HFFc6 (cell line): ENCODE measurements around the gene MYO3B. TPM values are rescaled to one million over a fixed set of nuclear protein-coding genes. Genes with fewer than 3 reads are reported as not detected.

Experiments
- DNase-seq: peaks from one replicate; pipeline ENCODE4 v3.0.0-alpha.2; 2018
- H3K27ac Mint-ChIP-seq: 2 replicates; pipeline ENCODE4 v1.8.0; 2020; ENCODE audit warnings: mild to moderate bottlenecking, mixed read lengths
- H3K27me3 Mint-ChIP-seq: 2 replicates; pipeline ENCODE4 v1.8.0; 2021; ENCODE audit warnings: mild to moderate bottlenecking, moderate library complexity, mixed read lengths; ENCODE audit not compliant: insufficient read depth
- H3K36me3 Mint-ChIP-seq: 2 replicates; pipeline ENCODE4 v1.8.0; 2021; ENCODE audit warnings: low read depth, mixed read lengths
- H3K4me1 Mint-ChIP-seq: 2 replicates; pipeline ENCODE4 v1.8.0; 2020; ENCODE audit warnings: low read depth, mixed read lengths
- H3K4me3 Mint-ChIP-seq: 2 replicates; pipeline ENCODE4 v1.8.0; 2020; ENCODE audit warnings: mild to moderate bottlenecking, moderate library complexity, mixed read lengths
- H3K9me3 Mint-ChIP-seq: 2 replicates; pipeline ENCODE4 v1.8.0; 2020; ENCODE audit warnings: mild to moderate bottlenecking, mixed read lengths
- CTCF ChIP-seq: fragments of 200-600 bp; sonication (generic); IDR thresholded peaks from 2 replicates; pipeline ENCODE4 v1.5.0; 2021; ENCODE audit warnings: antibody characterized with exemption, mild to moderate bottlenecking
- total RNA-seq, 6 experiments: library from RNA; stranded (reverse); fragmentation: NEBNext Ultra II Directional; extraction: Animal tissue kit (Norgen Biotek cat#: 25700); gene quantifications; 2 replicates in 1 of 6; 3 replicates in 5 of 6; pipeline ENCODE4 v1.2.3, GENCODE V29; 2021

MYO3B gene
- total RNA-seq, 6 experiments from 2014 or later, result not detected

- H3K36me3 Mint-ChIP-seq, result no peaks in the 10 kb centered on the region
- no peaks in the 10 kb centered on the region for H3K4me1 Mint-ChIP-seq
- DNase-seq, result no peak
- TF ChIP-seq CTCF, result no peak
- H3K4me3 Mint-ChIP-seq, result no peak overlapping the region
- peaks cover 8% of the 10 kb centered on the region for H3K27me3 Mint-ChIP-seq
- no peaks in the 10 kb centered on the region for H3K9me3 Mint-ChIP-seq
- H3K27ac Mint-ChIP-seq, result no peak overlapping the region
Observed at GRCh38 chr2:170241756-170242155, 63.8 kb downstream of the MYO3B start.

- Mint-ChIP-seq H3K4me3 (no peak overlapping the region), H3K27ac (no peak overlapping the region), H3K9me3 (no peaks in the 10 kb centered on the region; the same call in 1 of the 2 replicates), H3K4me1 (no peaks in the 10 kb centered on the region), H3K36me3 (no peaks in the 10 kb centered on the region), H3K27me3 (peaks cover 10% of the 10 kb centered on the region)
- TF ChIP-seq CTCF, result no peak
- no peak for DNase-seq
Observed at GRCh38 chr2:170243118-170243837, 65.3 kb downstream of the MYO3B start.

GRCh38 chr2:170243898-170244297 is 66.0 kb downstream of the MYO3B start:
- no peak overlapping the region for H3K4me3 Mint-ChIP-seq
- no peaks in the 10 kb centered on the region; the same call in 1 of the 2 replicates for H3K9me3 Mint-ChIP-seq
- H3K27me3 Mint-ChIP-seq, result peaks cover 6% of the 10 kb centered on the region; the same call in 1 of the 2 replicates
- no peaks in the 10 kb centered on the region for H3K36me3 Mint-ChIP-seq
- no peak for TF ChIP-seq CTCF
- DNase-seq, result no peak
- no peaks in the 10 kb centered on the region for H3K4me1 Mint-ChIP-seq
- H3K27ac Mint-ChIP-seq, result no peak overlapping the region

- Mint-ChIP-seq H3K27ac (no peak overlapping the region), H3K27me3 (peaks cover 4% of the 10 kb centered on the region; the same call in 1 of the 2 replicates), H3K9me3 (no peaks in the 10 kb centered on the region; the same call in 1 of the 2 replicates), H3K4me3 (no peak overlapping the region), H3K36me3 (no peaks in the 10 kb centered on the region), H3K4me1 (no peaks in the 10 kb centered on the region)
- TF ChIP-seq CTCF, result no peak
- DNase-seq, result no peak
Observed at GRCh38 chr2:170244555-170244954, 66.6 kb downstream of the MYO3B start.

GRCh38 chr2:170245312-170245711 is 67.4 kb downstream of the MYO3B start:
- no peak for DNase-seq
- Mint-ChIP-seq H3K27me3 (peaks cover 4% of the 10 kb centered on the region; the same call in 1 of the 2 replicates), H3K9me3 (no peaks in the 10 kb centered on the region; the same call in 1 of the 2 replicates), H3K4me3 (no peak overlapping the region), H3K27ac (no peak overlapping the region), H3K36me3 (no peaks in the 10 kb centered on the region), H3K4me1 (no peaks in the 10 kb centered on the region)
- TF ChIP-seq CTCF, result no peak
